C4-2B (cell line): Measurements from ENCODE around the gene SLC39A13.

Source experiments
- H3K27ac ChIP-seq: fragments of 450-650 bp; 2 replicates; pipeline ENCODE4 v1.5.1; 2017
- ZFX ChIP-seq: fragments of 450-650 bp; IDR thresholded peaks from 2 replicates; pipeline ENCODE4 v1.6.1; 2017
- TF ChIP-seq, protein P1 (sequence below): fragments of 450-650 bp; conservative IDR thresholded peaks from 2 replicates; pipeline ENCODE4 v1.5.1; 2017; ENCODE audit warnings: mild to moderate bottlenecking

SLC39A13 gene

GRCh38 chr11:47406896-47407745 lies 1.3 kb upstream of the SLC39A13 start:
- no peak for TF ChIP-seq ZFX
- TF ChIP-seq, protein P1, sequence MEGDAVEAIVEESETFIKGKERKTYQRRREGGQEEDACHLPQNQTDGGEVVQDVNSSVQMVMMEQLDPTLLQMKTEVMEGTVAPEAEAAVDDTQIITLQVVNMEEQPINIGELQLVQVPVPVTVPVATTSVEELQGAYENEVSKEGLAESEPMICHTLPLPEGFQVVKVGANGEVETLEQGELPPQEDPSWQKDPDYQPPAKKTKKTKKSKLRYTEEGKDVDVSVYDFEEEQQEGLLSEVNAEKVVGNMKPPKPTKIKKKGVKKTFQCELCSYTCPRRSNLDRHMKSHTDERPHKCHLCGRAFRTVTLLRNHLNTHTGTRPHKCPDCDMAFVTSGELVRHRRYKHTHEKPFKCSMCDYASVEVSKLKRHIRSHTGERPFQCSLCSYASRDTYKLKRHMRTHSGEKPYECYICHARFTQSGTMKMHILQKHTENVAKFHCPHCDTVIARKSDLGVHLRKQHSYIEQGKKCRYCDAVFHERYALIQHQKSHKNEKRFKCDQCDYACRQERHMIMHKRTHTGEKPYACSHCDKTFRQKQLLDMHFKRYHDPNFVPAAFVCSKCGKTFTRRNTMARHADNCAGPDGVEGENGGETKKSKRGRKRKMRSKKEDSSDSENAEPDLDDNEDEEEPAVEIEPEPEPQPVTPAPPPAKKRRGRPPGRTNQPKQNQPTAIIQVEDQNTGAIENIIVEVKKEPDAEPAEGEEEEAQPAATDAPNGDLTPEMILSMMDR: no peak

DNA sequence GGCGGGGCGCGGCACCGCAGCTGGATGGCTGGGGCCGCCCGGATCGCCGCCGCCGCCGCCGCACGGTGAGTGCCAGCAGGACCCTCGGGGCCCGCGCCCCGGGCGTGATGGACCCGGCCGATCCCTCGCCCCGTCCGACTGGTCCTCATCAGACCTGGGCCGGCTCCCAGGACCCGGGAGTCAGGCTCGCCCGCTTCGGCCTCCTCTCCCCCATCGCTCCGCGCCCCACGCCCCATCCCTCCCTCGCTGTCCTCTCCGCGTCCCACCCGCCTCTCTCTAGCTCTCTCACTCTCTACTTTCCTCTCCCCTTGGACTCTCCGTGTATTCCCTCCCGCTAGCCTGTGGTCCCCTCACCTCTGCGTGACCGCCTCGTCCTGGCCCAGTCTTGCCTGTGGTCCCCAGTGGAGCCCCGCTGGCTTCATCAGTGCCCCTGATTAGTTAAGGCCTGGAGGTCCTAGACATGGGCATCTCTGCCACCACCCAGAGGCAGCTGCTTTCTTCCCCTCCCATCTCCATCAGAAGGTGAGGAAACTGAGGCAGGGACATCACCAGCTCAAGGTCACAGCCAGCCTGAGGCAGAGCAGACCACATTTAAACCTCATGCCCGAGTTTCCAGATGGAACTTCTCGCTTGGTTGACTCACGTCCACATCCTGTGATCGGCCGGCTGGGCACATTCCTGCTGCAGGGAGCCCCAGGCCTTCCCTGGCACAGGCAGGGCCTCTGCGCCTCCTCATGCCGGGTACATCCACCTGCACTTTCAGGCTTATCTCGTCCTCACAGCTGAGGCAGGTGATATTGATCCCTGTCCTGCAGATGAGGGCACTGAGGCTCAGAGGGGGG lies 429 bp downstream of the SLC39A13 start:
- TF ChIP-seq ZFX: no peak
- TF ChIP-seq, protein P1: no peak
- H3K27ac ChIP-seq: peak overlapping the region; percentile 89

More at GRCh38 chr11:47406896-47407745, 1.3 kb upstream of the SLC39A13 start:
- peak overlapping the region; percentile 89 for H3K27ac ChIP-seq

DNA sequence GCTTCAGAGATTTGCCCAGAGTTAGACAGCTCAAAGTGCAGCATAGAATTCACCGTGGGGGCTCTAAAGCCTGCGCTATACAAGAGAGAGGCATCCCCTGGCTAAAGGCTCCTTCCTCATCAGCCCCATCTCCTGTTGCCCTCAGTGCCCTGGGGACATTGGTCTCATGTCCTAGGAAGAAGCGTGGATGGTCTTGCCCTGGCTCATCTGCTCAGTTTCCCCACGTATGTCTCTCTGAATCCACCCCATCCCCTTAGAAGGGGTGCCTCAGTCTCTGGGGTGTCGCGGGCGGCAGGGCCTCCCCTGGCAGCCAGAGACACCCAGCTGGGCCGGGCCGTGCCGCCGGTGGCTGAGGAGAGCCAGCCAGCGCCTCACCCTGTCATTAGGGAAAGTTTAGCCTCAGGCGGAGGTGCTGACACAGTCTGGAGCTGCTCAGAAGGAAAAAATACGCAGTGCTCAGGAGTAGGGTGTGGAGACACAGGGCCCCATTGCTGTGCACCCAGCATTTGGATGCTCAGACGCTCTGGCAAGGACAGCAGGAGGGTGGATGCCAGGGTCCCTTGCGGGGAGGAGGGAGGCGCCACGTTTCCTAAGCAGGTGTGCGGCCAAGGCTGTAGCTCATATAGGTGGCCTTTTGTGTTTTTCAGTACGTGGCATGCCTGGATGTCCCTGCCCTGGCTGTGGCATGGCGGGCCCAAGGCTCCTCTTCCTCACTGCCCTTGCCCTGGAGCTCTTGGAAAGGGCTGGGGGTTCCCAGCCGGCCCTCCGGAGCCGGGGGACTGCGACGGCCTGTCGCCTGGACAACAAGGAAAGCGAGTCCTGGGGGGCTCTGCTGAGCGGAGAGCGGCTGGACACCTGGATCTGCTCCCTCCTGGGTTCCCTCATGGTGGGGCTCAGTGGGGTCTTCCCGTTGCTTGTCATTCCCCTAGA lies 1.3 kb downstream of the SLC39A13 start:
- TF ChIP-seq, protein P1: no peak
- no peak for TF ChIP-seq ZFX
- no peak overlapping the region for H3K27ac ChIP-seq

DNA sequence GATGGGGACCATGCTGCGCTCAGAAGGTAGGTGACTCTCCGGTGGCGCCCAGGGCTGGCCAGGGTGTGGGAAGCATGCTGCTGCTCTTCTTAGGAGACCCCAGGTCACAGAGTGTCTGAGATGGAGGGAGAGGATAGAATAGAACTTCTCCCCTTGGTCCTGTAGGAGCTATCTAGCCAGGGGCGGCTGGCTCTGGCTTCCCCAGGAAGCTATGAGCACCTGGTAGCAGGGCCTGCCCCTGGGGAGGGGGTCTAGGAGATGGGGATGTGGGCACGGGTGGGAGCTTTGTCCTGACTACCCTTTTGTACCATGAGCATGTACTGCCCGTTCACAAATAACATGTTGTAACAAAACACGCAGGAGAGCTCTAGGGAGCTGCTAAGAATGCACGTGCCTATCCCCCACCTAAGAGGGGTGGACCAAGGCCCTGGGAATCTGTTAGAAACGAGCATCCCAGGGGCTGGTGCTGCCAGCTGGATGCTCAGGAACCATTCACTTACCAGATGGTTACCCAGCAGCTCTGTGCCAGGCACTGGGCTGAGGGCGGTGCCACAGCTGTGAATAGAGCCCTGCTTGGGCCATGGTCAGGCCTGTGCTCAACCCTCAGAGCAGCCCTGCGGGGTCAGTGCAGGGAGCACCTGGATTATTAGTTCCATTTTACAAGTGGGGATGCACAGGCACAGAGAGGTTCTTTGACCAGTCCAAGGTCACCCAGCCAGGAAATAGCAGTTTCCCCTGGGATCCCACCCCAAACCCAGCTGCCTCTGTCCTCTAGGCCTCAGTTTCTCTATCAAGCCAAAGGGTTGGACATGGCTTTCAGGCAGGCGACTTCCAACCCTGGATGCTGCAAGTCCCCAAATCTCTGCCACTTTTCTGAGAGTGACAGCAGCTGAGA lies 2.2 kb downstream of the SLC39A13 start:
- H3K27ac ChIP-seq: no peak overlapping the region
- TF ChIP-seq ZFX: no peak
- TF ChIP-seq, protein P1: no peak

- no peak overlapping the region for H3K27ac ChIP-seq
- TF ChIP-seq ZFX: no peak
- TF ChIP-seq, protein P1: peak; percentile 84
Observed at GRCh38 chr11:47411884-47412746, 3.7 kb downstream of the SLC39A13 start.

- no peak overlapping the region for H3K27ac ChIP-seq
- TF ChIP-seq ZFX: no peak
- TF ChIP-seq, protein P1: no peak
Observed at GRCh38 chr11:47413351-47413750, 5.0 kb downstream of the SLC39A13 start.
